Activated T-helper 1 cell treated with anti-CD3 and anti-CD28 coated beads, Interleukin-12 subunit alpha, Interleukin-12 subunit beta, Interleukin-2, Interleukin-4 antibody, amounts not matched to agents 30 ng/mL and 10 ng/mL and 1 ng/mL, durations not matched to agents 14 hours and 24 hours and 36 hours (primary cell): ENCODE data around the gene NUTM1. TPM values are rescaled to one million over a fixed set of nuclear protein-coding genes. Genes with fewer than 3 reads are reported as not detected.
"Not testable (repeated sequence)": the region's sequence is repeated elsewhere in the genome, so short reads cannot be mapped to it uniquely, and the experiment has no call there.

ENCODE experiments used
- DNase-seq: peaks from one replicate; pipeline ENCODE4 v3.0.0; 2021; ENCODE audit warnings: low spot score
- H3K27ac Mint-ChIP-seq: one replicate; pipeline ENCODE4 v1.8.0; 2021; ENCODE audit warnings: mild to moderate bottlenecking, mixed read lengths
- H3K27me3 Mint-ChIP-seq: one replicate; pipeline ENCODE4 v1.8.0; 2022; ENCODE audit warnings: mild to moderate bottlenecking, moderate library complexity, mixed read lengths; ENCODE audit not compliant: insufficient read depth
- H3K36me3 Mint-ChIP-seq: one replicate; pipeline ENCODE4 v1.8.0; 2021; ENCODE audit warnings: low read depth, mixed read lengths
- H3K4me1 Mint-ChIP-seq: one replicate; pipeline ENCODE4 v1.8.0; 2021; ENCODE audit warnings: low read depth, mixed read lengths
- H3K4me3 Mint-ChIP-seq: one replicate; pipeline ENCODE4 v1.8.0; 2021; ENCODE audit warnings: mild to moderate bottlenecking, moderate library complexity, mixed read lengths
- H3K9me3 Mint-ChIP-seq: one replicate; pipeline ENCODE4 v1.8.0; 2021; ENCODE audit warnings: mixed read lengths
- intact Hi-C: fragments of 100-400 bp; cut with micrococcal nuclease; formaldehyde crosslinking; loops from one replicate; pipeline ENCODE4 v1.15.1; 2024
- total RNA-seq: library from RNA; stranded (reverse); gene quantifications from 2 replicates; pipeline ENCODE4 v1.2.3, GENCODE V29; 2022

Gene NUTM1
- total RNA-seq, 1 donor from 2014 or later, result not detected

GRCh38 chr15:34339946-34340345 lies 3.2 kb upstream of the NUTM1 start:
- intact Hi-C loops, result loop anchor here (5.0 kb wide), 1 partner anchor 627 kb away; the partner anchor contains the start of gene AQR
- peaks cover 26% of the 10 kb centered on the region for H3K36me3 Mint-ChIP-seq
- H3K4me3 Mint-ChIP-seq, result no peak overlapping the region
- peak overlapping the region; percentile 16 for H3K27ac Mint-ChIP-seq
- H3K4me1 Mint-ChIP-seq, result peaks cover 49% of the 10 kb centered on the region
- no peaks in the 10 kb centered on the region for H3K27me3 Mint-ChIP-seq
- H3K9me3 Mint-ChIP-seq, result no peaks in the 10 kb centered on the region
- DNase-seq, result no peak

DNA sequence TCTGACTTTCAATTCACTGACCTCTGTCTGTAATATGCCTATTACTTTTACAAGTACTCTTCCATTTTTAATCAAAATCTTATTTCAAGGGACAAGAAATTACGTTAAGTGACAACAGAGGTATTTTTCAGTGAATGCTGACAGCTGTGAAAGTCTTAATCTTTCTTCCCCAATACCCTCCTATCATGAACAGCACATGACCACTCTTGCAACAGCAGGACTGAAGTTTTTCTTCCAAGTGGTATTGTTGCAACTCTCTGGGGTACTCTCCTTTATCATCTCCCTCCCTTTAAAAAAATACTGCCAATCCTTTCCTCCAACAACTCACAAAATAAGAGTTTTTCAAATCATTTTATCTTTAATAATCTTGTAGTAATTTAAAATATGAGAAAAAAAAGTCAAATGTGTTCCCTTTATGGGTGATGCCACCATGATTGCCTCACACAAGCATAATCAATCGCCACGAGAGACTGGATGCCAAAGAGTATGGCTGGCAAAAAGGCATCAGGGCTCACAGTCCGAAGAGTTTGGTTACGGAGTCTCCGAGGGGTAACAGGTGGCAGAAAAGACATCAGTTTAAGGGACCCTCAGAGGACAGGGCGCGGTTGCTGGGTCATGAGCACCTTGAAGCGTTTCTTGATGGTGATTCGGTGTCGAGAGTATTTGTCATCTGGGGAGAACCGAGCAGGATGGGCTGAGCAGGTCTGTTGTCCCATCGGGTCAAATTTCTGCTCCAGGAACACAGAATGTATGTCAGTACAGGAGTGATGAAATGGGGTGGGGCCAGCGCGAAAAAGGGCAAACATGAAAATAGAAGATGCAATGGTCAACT lies 1.5 kb upstream of the NUTM1 start:
- H3K27me3 Mint-ChIP-seq, result no peaks in the 10 kb centered on the region
- H3K27ac Mint-ChIP-seq, result peak overlapping the region; percentile 88
- H3K4me3 Mint-ChIP-seq, result no peak overlapping the region
- no peaks in the 10 kb centered on the region for H3K9me3 Mint-ChIP-seq
- H3K36me3 Mint-ChIP-seq, result peaks cover 26% of the 10 kb centered on the region
- intact Hi-C loops, result loop anchor here (2.0 kb wide), 3 partner anchors 117 to 579 kb away; partner anchors contain the start of genes AVEN and EMC4
- DNase-seq, result no peak
- H3K4me1 Mint-ChIP-seq, result peaks cover 33% of the 10 kb centered on the region

GRCh38 chr15:34342213-34342736 lies 840 bp upstream of the NUTM1 start:
- H3K36me3 Mint-ChIP-seq, result peaks cover 26% of the 10 kb centered on the region
- DNase-seq, H3K4me3 Mint-ChIP-seq, H3K9me3 Mint-ChIP-seq, H3K27me3 Mint-ChIP-seq: not testable (repeated sequence)
- H3K27ac Mint-ChIP-seq, result peak overlapping the region; percentile 88
- intact Hi-C loops, result loop anchor here (2.0 kb wide), 3 partner anchors 117 to 579 kb away; partner anchors contain the start of genes AVEN and EMC4
- peaks cover 26% of the 10 kb centered on the region for H3K4me1 Mint-ChIP-seq

DNA sequence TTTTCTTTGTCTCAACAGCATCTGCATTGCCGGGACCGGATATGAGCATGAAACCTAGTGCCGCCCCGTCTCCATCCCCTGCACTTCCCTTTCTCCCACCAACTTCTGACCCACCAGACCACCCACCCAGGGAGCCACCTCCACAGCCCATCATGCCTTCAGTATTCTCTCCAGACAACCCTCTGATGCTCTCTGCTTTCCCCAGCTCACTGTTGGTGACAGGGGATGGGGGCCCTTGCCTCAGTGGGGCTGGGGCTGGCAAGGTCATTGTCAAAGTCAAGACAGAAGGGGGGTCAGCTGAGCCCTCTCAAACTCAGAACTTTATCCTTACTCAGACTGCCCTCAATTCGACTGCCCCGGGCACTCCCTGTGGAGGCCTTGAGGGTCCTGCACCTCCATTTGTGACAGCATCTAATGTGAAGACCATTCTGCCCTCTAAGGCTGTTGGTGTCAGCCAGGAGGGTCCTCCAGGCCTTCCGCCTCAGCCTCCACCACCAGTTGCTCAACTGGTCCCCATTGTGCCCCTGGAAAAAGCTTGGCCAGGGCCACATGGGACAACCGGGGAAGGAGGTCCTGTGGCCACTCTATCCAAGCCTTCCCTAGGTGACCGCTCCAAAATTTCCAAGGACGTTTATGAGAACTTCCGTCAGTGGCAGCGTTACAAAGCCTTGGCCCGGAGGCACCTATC lies 5.0 kb downstream of the NUTM1 start:
- no peak for DNase-seq
- no peak overlapping the region for H3K4me3 Mint-ChIP-seq
- H3K36me3 Mint-ChIP-seq, result no peaks in the 10 kb centered on the region
- H3K27ac Mint-ChIP-seq, result no peak overlapping the region
- H3K27me3 Mint-ChIP-seq, result peaks cover 2% of the 10 kb centered on the region
- intact Hi-C loops, result no loop called here
- H3K4me1 Mint-ChIP-seq, result no peaks in the 10 kb centered on the region
- H3K9me3 Mint-ChIP-seq, result no peaks in the 10 kb centered on the region

DNA sequence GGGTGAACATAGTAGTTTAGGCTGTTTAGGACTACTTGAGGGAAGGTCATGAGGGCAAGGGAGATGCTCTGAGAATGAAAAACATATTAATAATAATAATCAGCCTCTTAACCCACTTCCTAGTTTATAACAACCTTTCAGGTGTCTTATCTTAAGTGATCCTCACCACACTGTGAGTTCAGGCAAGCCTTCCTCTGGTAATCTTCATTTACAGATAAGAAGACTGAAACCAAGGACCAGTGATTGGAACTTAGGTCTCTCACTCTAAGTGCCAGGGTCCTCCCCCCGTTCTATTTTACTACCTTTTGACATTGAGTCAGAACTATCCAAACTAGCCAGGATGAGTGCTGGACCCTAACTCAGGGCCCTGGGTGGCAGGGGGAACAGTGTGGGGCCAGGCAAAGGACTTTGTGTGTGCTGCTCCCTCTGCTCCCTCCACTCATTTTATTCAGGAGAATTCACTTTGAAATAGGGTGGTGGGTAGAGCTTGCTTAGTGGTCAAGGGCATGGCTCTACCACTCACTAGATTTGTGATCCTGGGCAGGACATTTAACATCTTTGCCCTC lies 5.7 kb downstream of the NUTM1 start:
- DNase-seq, result no peak
- Mint-ChIP-seq H3K9me3 (no peaks in the 10 kb centered on the region), H3K4me3 (no peak overlapping the region), H3K36me3 (no peaks in the 10 kb centered on the region), H3K4me1 (no peaks in the 10 kb centered on the region), H3K27ac (no peak overlapping the region), H3K27me3 (peaks cover 2% of the 10 kb centered on the region)
- intact Hi-C loops, result no loop called here

DNA sequence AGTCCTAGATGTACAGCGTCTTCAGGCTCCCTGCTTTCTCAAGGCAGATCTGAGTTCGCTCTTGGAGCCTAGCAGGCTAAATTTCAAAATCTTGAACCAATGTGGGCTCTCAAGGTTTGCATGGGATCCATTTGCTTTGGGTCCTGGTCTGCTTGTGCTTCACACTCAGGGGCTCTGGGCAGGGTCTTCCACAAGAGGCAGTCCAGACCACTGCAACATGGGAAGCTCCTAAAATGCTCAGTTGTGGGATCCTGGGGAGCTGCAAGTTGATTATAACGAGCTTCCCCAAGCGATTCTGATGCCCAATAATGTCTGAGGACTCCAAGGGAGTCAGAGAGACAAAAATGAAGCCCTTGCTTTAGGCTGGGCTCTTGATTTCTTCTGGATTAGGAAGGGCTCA lies 6.7 kb downstream of the NUTM1 start:
- no peaks in the 10 kb centered on the region for H3K9me3 Mint-ChIP-seq
- no peaks in the 10 kb centered on the region for H3K4me1 Mint-ChIP-seq

GRCh38 chr15:34352996-34353395 lies 9.9 kb downstream of the NUTM1 start:
- intact Hi-C loops, H3K27ac Mint-ChIP-seq, H3K4me3 Mint-ChIP-seq, H3K36me3 Mint-ChIP-seq, H3K27me3 Mint-ChIP-seq, H3K9me3 Mint-ChIP-seq, DNase-seq, H3K4me1 Mint-ChIP-seq: not testable (repeated sequence)

More for the DNA sequence above, 6.7 kb downstream of the NUTM1 start:
- no peak for DNase-seq
- Mint-ChIP-seq H3K27ac (no peak overlapping the region), H3K27me3 (peaks cover 2% of the 10 kb centered on the region), H3K36me3 (no peaks in the 10 kb centered on the region), H3K4me3 (no peak overlapping the region)
- intact Hi-C loops, result no loop called here

DNA sequence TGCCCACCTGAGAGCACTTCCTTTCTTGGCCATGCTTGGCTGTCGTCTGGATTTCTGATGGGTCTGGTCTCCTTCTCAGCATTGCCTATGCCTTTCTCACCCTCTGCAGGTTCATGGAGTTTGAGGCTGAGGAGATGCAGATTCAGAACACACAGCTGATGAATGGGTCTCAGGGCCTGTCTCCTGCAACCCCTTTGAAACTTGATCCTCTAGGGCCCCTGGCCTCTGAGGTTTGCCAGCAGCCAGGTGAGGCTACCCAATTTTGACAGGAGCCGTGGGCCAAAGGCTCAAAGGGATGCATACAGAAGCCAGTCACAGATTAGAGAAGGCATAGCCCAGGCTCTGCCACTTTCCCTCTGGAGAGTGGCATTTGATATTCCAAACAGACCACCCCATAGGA lies 10.5 kb downstream of the NUTM1 start:
- Mint-ChIP-seq H3K9me3 (no peaks in the 10 kb centered on the region), H3K27me3 (no peaks in the 10 kb centered on the region), H3K36me3 (peaks cover 12% of the 10 kb centered on the region), H3K27ac (no peak overlapping the region), H3K4me1 (peaks cover 5% of the 10 kb centered on the region), H3K4me3 (no peak overlapping the region)
- no peak for DNase-seq
- intact Hi-C loops, result no loop called here

GRCh38 chr15:34354286-34354685 lies 11.2 kb downstream of the NUTM1 start:
- Mint-ChIP-seq H3K9me3 (no peaks in the 10 kb centered on the region), H3K4me1 (peaks cover 5% of the 10 kb centered on the region), H3K36me3 (peaks cover 17% of the 10 kb centered on the region), H3K27me3 (no peaks in the 10 kb centered on the region), H3K27ac (no peak overlapping the region), H3K4me3 (no peak overlapping the region)
- no peak for DNase-seq
- intact Hi-C loops, result no loop called here

DNA sequence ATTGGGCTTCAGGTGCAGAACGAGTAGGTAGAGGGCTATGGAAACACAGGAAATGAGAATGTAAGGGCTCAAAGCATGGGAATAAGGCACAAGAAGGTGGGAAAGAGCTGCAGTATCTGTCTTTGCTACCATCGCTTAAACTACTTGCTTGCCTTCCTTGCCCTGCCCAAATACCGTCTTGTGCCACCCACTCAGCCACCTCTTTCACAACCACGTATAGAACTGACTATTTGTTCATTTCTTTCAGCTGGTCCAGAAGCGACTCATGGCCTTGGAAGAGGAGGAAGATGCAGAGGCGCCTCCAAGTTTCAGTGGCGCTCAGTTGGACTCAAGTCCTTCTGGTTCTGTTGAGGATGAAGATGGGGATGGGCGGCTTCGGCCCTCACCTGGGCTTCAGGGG lies 12.1 kb downstream of the NUTM1 start:
- H3K36me3 Mint-ChIP-seq, result peaks cover 23% of the 10 kb centered on the region
- peaks cover 5% of the 10 kb centered on the region for H3K4me1 Mint-ChIP-seq
- H3K27me3 Mint-ChIP-seq, result no peaks in the 10 kb centered on the region
- intact Hi-C loops, result no loop called here
- no peak overlapping the region for H3K4me3 Mint-ChIP-seq
- no peaks in the 10 kb centered on the region for H3K9me3 Mint-ChIP-seq
- no peak for DNase-seq
- no peak overlapping the region for H3K27ac Mint-ChIP-seq

DNA sequence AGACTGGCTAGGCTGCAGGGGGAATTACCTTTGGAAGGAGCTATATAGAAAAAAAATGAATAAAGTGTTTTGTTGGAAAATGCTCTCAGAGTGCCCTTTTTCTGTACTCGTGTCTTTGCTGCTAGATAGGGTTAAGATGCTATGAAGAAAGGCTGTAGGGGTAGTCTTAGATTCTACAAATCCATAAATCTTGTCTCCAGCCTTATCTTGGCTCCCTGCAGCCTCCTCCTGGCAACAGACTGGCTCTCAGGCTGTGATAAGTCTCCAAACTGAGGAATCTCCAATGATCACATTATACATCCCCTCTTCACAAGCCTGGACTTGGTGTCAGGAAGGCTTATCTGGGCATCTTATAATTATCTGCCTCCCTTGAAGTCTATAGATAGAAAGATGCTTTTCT lies 14.5 kb downstream of the NUTM1 start:
- Mint-ChIP-seq H3K4me1 (peaks cover 7% of the 10 kb centered on the region), H3K4me3 (no peak overlapping the region), H3K36me3 (peaks cover 39% of the 10 kb centered on the region), H3K27me3 (no peaks in the 10 kb centered on the region), H3K9me3 (no peaks in the 10 kb centered on the region), H3K27ac (no peak overlapping the region)
- no peak for DNase-seq
- intact Hi-C loops, result no loop called here

DNA sequence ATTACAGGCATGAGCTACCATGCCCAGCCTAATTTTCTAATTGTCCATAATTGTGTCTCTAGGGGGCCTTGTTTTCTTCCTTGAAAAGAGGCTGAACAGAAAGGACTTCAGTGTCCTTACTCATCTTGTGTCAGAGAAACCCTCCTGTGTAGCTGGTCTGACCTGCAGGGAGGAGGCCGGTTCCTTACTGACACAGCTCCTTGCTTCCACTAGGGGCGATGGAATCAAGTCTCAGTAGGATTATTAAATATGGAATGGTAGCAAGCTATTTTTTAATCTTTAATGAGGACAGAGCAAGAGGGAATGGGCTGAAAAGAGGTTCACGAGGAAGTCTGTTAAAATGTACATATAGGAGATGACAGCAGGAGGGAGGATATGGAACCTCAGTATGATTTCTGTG lies 15.3 kb downstream of the NUTM1 start:
- no peak overlapping the region for H3K4me3 Mint-ChIP-seq
- peaks cover 12% of the 10 kb centered on the region for H3K4me1 Mint-ChIP-seq

GRCh38 chr15:34358948-34359347 lies 15.8 kb downstream of the NUTM1 start:
- Mint-ChIP-seq H3K9me3 (no peaks in the 10 kb centered on the region), H3K27ac (no peak overlapping the region), H3K27me3 (no peaks in the 10 kb centered on the region), H3K4me1 (peaks cover 12% of the 10 kb centered on the region), H3K4me3 (no peak overlapping the region), H3K36me3 (peaks cover 42% of the 10 kb centered on the region)
- intact Hi-C loops, result no loop called here
- DNase-seq, result no peak

More for the DNA sequence above, 15.3 kb downstream of the NUTM1 start:
- Mint-ChIP-seq H3K36me3 (peaks cover 42% of the 10 kb centered on the region), H3K27ac (no peak overlapping the region), H3K9me3 (no peaks in the 10 kb centered on the region), H3K27me3 (no peaks in the 10 kb centered on the region)
- DNase-seq, result no peak
- intact Hi-C loops, result no loop called here
